ENCODE results near the gene ACSS2. TPM values are rescaled to one million over a fixed set of nuclear protein-coding genes. Genes with fewer than 3 reads are reported as not detected.
A peak's percentile ranks its signal among the peaks of the same experiment; 100 is the strongest.

The ACSS2 gene
- total RNA-seq, 2 donors from 2014 or later = 15.0 to 15.6 TPM

- H3K4me3 Mint-ChIP-seq = no peak overlapping the region
- H3K9me3 ChIP-seq (ENCODE audit: control insufficient read depth, low read length, poor library complexity, severe bottlenecking) = no peaks in the 10 kb centered on the region
- peaks cover 12% of the 10 kb centered on the region for H3K36me3 Mint-ChIP-seq (ENCODE audit: low read depth)
- H3K4me1 Mint-ChIP-seq = peaks cover 22% of the 10 kb centered on the region
- ATAC-seq = no peak
- H3K27ac Mint-ChIP-seq = no peak overlapping the region
- no peak for DNase-seq
- no peaks in the 10 kb centered on the region for H3K27me3 Mint-ChIP-seq
These were observed 52.0 kb downstream of the ACSS2 start for GRCh38 chr20:34928411-34928810.

GRCh38 chr20:34931771-34932170 is 55.4 kb downstream of the ACSS2 start:
- H3K27me3 Mint-ChIP-seq = no peaks in the 10 kb centered on the region
- DNase-seq (no peak), ATAC-seq (no peak)
- peaks cover 18% of the 10 kb centered on the region for H3K36me3 Mint-ChIP-seq (ENCODE audit: low read depth)
- no peak overlapping the region for H3K4me3 Mint-ChIP-seq
- H3K27ac Mint-ChIP-seq = no peak overlapping the region
- peaks cover 15% of the 10 kb centered on the region for H3K4me1 Mint-ChIP-seq
- no peaks in the 10 kb centered on the region for H3K9me3 ChIP-seq (ENCODE audit: control insufficient read depth, low read length, poor library complexity, severe bottlenecking)

GRCh38 chr20:34938466-34939163 is 62.2 kb downstream of the ACSS2 start:
- no peaks in the 10 kb centered on the region for H3K27me3 Mint-ChIP-seq
- DNase-seq = no peak
- peaks cover 2% of the 10 kb centered on the region for H3K4me1 Mint-ChIP-seq
- no peak for ATAC-seq
- H3K27ac Mint-ChIP-seq = no peak overlapping the region
- H3K36me3 Mint-ChIP-seq (ENCODE audit: low read depth) = peaks cover 10% of the 10 kb centered on the region
- no peak overlapping the region for H3K4me3 Mint-ChIP-seq
- H3K9me3 ChIP-seq (ENCODE audit: control insufficient read depth, low read length, poor library complexity, severe bottlenecking) = no peaks in the 10 kb centered on the region

GRCh38 chr20:34940081-34940481 is 63.7 kb downstream of the ACSS2 start:
- ATAC-seq (no peak), DNase-seq (no peak)
- H3K4me1 Mint-ChIP-seq = peaks cover 1% of the 10 kb centered on the region
- H3K4me3 Mint-ChIP-seq = no peak overlapping the region
- peaks cover 8% of the 10 kb centered on the region for H3K36me3 Mint-ChIP-seq (ENCODE audit: low read depth)
- no peaks in the 10 kb centered on the region for H3K9me3 ChIP-seq (ENCODE audit: control insufficient read depth, low read length, poor library complexity, severe bottlenecking)
- no peaks in the 10 kb centered on the region for H3K27me3 Mint-ChIP-seq
- no peak overlapping the region for H3K27ac Mint-ChIP-seq

GRCh38 chr20:34941226-34941625 is 64.8 kb downstream of the ACSS2 start:
- no peak overlapping the region for H3K27ac Mint-ChIP-seq
- DNase-seq (no peak), ATAC-seq (no peak)
- no peaks in the 10 kb centered on the region for H3K27me3 Mint-ChIP-seq
- H3K36me3 Mint-ChIP-seq (ENCODE audit: low read depth) = peaks cover 6% of the 10 kb centered on the region
- H3K9me3 ChIP-seq (ENCODE audit: control insufficient read depth, low read length, poor library complexity, severe bottlenecking) = no peaks in the 10 kb centered on the region
- H3K4me3 Mint-ChIP-seq = no peak overlapping the region
- H3K4me1 Mint-ChIP-seq = no peaks in the 10 kb centered on the region

GRCh38 chr20:34942301-34942700 is 65.9 kb downstream of the ACSS2 start:
- no peaks in the 10 kb centered on the region for H3K9me3 ChIP-seq (ENCODE audit: control insufficient read depth, low read length, poor library complexity, severe bottlenecking)
- no peaks in the 10 kb centered on the region for H3K4me1 Mint-ChIP-seq
- H3K27ac Mint-ChIP-seq = no peak overlapping the region
- no peaks in the 10 kb centered on the region for H3K27me3 Mint-ChIP-seq
- DNase-seq = no peak
- H3K4me3 Mint-ChIP-seq = no peak overlapping the region
- H3K36me3 Mint-ChIP-seq (ENCODE audit: low read depth) = peaks cover 3% of the 10 kb centered on the region
- ATAC-seq = no peak

- DNase-seq (no peak), ATAC-seq (no peak)
- Mint-ChIP-seq H3K27me3 (no peaks in the 10 kb centered on the region), H3K4me1 (no peaks in the 10 kb centered on the region), H3K27ac (peak overlapping the region; percentile 79), H3K4me3 (no peak overlapping the region), H3K36me3 (ENCODE audit: low read depth) (peaks cover 3% of the 10 kb centered on the region)
- no peaks in the 10 kb centered on the region for H3K9me3 ChIP-seq (ENCODE audit: control insufficient read depth, low read length, poor library complexity, severe bottlenecking)
These were observed 67.6 kb downstream of the ACSS2 start for GRCh38 chr20:34943808-34944567.

GRCh38 chr20:34945315-34946077 is 69.1 kb downstream of the ACSS2 start:
- no peaks in the 10 kb centered on the region for H3K9me3 ChIP-seq (ENCODE audit: control insufficient read depth, low read length, poor library complexity, severe bottlenecking)
- Mint-ChIP-seq H3K4me1 (no peaks in the 10 kb centered on the region), H3K4me3 (no peak overlapping the region), H3K27me3 (no peaks in the 10 kb centered on the region), H3K36me3 (ENCODE audit: low read depth) (peaks cover 5% of the 10 kb centered on the region), H3K27ac (no peak overlapping the region)
- ATAC-seq = no peak
- no peak for DNase-seq

- Mint-ChIP-seq H3K36me3 (ENCODE audit: low read depth) (peaks cover 5% of the 10 kb centered on the region), H3K4me1 (no peaks in the 10 kb centered on the region), H3K27ac (no peak overlapping the region), H3K27me3 (no peaks in the 10 kb centered on the region), H3K4me3 (no peak overlapping the region)
- DNase-seq = no peak
- ATAC-seq = no peak
- no peaks in the 10 kb centered on the region for H3K9me3 ChIP-seq (ENCODE audit: control insufficient read depth, low read length, poor library complexity, severe bottlenecking)
These were observed 70.2 kb downstream of the ACSS2 start for GRCh38 chr20:34946661-34947060.

GRCh38 chr20:34947336-34947735 is 70.9 kb downstream of the ACSS2 start:
- DNase-seq (no peak), ATAC-seq (no peak)
- Mint-ChIP-seq H3K36me3 (ENCODE audit: low read depth) (peaks cover 5% of the 10 kb centered on the region), H3K4me3 (no peak overlapping the region), H3K27ac (no peak overlapping the region), H3K4me1 (no peaks in the 10 kb centered on the region), H3K27me3 (no peaks in the 10 kb centered on the region)
- H3K9me3 ChIP-seq (ENCODE audit: control insufficient read depth, low read length, poor library complexity, severe bottlenecking) = no peaks in the 10 kb centered on the region

- Mint-ChIP-seq H3K27me3 (no peaks in the 10 kb centered on the region), H3K4me1 (peaks cover 5% of the 10 kb centered on the region), H3K36me3 (ENCODE audit: low read depth) (peaks cover 5% of the 10 kb centered on the region), H3K4me3 (no peak overlapping the region), H3K27ac (peak overlapping the region; percentile 29)
- ATAC-seq (no peak), DNase-seq (no peak)
- H3K9me3 ChIP-seq (ENCODE audit: control insufficient read depth, low read length, poor library complexity, severe bottlenecking) = no peaks in the 10 kb centered on the region
These were observed 71.6 kb downstream of the ACSS2 start for GRCh38 chr20:34948030-34948429.

- Mint-ChIP-seq H3K4me3 (no peak overlapping the region), H3K27ac (no peak overlapping the region), H3K27me3 (no peaks in the 10 kb centered on the region), H3K36me3 (ENCODE audit: low read depth) (peaks cover 2% of the 10 kb centered on the region), H3K4me1 (peaks cover 5% of the 10 kb centered on the region)
- ATAC-seq (no peak), DNase-seq (no peak)
- no peaks in the 10 kb centered on the region for H3K9me3 ChIP-seq (ENCODE audit: control insufficient read depth, low read length, poor library complexity, severe bottlenecking)
These were observed 72.7 kb downstream of the ACSS2 start for GRCh38 chr20:34949120-34949519.

GRCh38 chr20:34951252-34951651 is 74.8 kb downstream of the ACSS2 start:
- no peaks in the 10 kb centered on the region for H3K9me3 ChIP-seq (ENCODE audit: control insufficient read depth, low read length, poor library complexity, severe bottlenecking)
- peaks cover 20% of the 10 kb centered on the region for H3K4me1 Mint-ChIP-seq
- H3K36me3 Mint-ChIP-seq (ENCODE audit: low read depth) = peaks cover 4% of the 10 kb centered on the region
- no peak overlapping the region for H3K27ac Mint-ChIP-seq
- no peak overlapping the region for H3K4me3 Mint-ChIP-seq
- ATAC-seq (no peak), DNase-seq (no peak)
- no peaks in the 10 kb centered on the region for H3K27me3 Mint-ChIP-seq
